Raji (cell line): Measurements from ENCODE around the gene RSRP1.

Source experiments
- POLR2A ChIP-seq: IDR thresholded peaks from 2 replicates; pipeline ENCODE4 v1.6.1; 2011; ENCODE audit warnings: low read depth, low read length, control low read depth; ENCODE audit not compliant: insufficient read depth

Gene RSRP1

DNA sequence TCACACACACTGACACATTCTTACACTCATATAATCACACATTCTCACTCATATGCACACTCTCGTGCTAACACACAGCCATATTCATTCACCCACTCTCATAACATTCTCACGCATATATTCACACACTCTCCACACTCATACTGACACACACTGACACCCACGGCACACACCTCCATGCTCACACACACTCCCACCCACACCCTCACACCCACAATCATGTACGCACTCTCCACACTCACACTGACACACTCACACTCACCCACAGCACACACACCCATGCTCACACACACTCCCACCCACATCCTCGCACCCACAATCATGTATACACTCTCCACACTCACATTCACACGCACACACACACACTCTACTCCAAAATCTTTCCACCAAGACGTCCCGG is 53.2 kb downstream of the RSRP1 start:
- TF ChIP-seq POLR2A, result no peak

DNA sequence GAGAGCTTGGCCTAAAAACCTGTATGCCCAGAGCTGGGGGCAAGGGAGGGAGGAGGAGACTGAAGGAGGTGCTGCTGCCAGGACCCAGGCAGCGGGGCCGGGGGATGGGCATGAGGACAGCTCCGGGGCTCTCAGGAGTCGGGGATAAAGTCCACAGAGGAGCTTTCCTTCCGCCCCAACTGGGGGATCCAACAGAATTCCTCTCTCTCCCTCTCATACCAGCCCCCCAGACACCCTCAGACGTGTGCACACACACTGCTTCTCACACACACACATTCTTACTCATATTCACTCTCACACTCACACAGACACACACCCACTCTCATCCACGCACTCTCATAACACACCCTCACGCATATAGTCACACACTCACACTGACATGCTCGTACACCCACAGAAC is 54.0 kb downstream of the RSRP1 start:
- TF ChIP-seq POLR2A, result no peak
